CD14-positive monocyte (primary cell): ENCODE results near the gene EML3. TPM values are rescaled to one million over a fixed set of nuclear protein-coding genes. Genes with fewer than 3 reads are reported as not detected.

ENCODE experiments used
- DNase-seq, 3 donors: peaks; one replicate each; pipeline ENCODE4 v3.0.0-alpha.2; 2011 to 2022
- H2AFZ ChIP-seq: 2 replicates; pipeline ENCODE4 v1.6.0; 2012; ENCODE audit warnings: mild to moderate bottlenecking, low read depth, low read length, inconsistent platforms; ENCODE audit not compliant: insufficient read depth, poor library complexity, severe bottlenecking
- H3K27ac ChIP-seq, 2 donors: 1 replicate in 1 of 2; 2 replicates in 1 of 2; pipeline ENCODE4 v1.5.1; 2012 to 2013; ENCODE audit warnings: low read length in 2 of 2, control low read depth in 1 of 2, inconsistent platforms in 1 of 2, low read depth in 1 of 2, mild to moderate bottlenecking in 1 of 2
- H3K27me3 ChIP-seq, 2 donors: one replicate each; pipeline versions ENCODE4 v1.6.0 to v1.6.1; 2011 to 2013; ENCODE audit warnings: low read length in 2 of 2; ENCODE audit not compliant: control insufficient read depth in 2 of 2, insufficient read depth in 2 of 2
- H3K36me3 ChIP-seq, 2 donors: replicated peaks in 1 of 2; 1 replicate in 1 of 2; 2 replicates in 1 of 2; pipeline versions ENCODE4 v1.5.1 to v1.6.1; 2012 to 2013; ENCODE audit warnings: low read length in 2 of 2, control low read depth in 1 of 2, inconsistent platforms in 1 of 2, mild to moderate bottlenecking in 1 of 2; ENCODE audit not compliant: insufficient read depth in 2 of 2, control insufficient read depth in 1 of 2
- H3K4me1 ChIP-seq, 2 donors: 1 replicate in 1 of 2; 2 replicates in 1 of 2; pipeline versions ENCODE4 v1.5.1 to v1.6.1; 2012 to 2013; ENCODE audit warnings: low read length in 2 of 2, control low read depth in 1 of 2, inconsistent platforms in 1 of 2, mild to moderate bottlenecking in 1 of 2, moderate library complexity in 1 of 2; ENCODE audit not compliant: insufficient read depth in 2 of 2, control insufficient read depth in 1 of 2
- H3K4me2 ChIP-seq: replicated peaks from 2 replicates; pipeline ENCODE3; 2012; ENCODE audit warnings: low read length, moderate library complexity, mild to moderate bottlenecking; ENCODE audit not compliant: poor library complexity, severe bottlenecking; ENCODE audit errors: extremely low read depth
- H3K4me3 ChIP-seq, 3 experiments: fragments of 200-600 bp in 1 of 3; sonication (generic) in 1 of 3; replicated peaks in 1 of 3; 1 replicate in 2 of 3; 2 replicates in 1 of 3; pipeline ENCODE4 v1.5.1; 2011 to 2013; ENCODE audit warnings: low read length in 3 of 3, mild to moderate bottlenecking in 3 of 3, control low read depth in 2 of 3, low read depth in 2 of 3, inconsistent platforms in 1 of 3, moderate library complexity in 1 of 3
- H3K79me2 ChIP-seq: 2 replicates; pipeline ENCODE4 v1.6.0; 2012; ENCODE audit warnings: mild to moderate bottlenecking, control low read depth, inconsistent platforms, low read length, moderate library complexity; ENCODE audit not compliant: insufficient read depth
- H3K9ac ChIP-seq: 2 replicates; pipeline ENCODE4 v1.6.0; 2017; ENCODE audit warnings: low read length, mild to moderate bottlenecking; ENCODE audit not compliant: insufficient read depth, poor library complexity, severe bottlenecking
- H3K9me3 ChIP-seq, 2 donors: replicated peaks in 1 of 2; 1 replicate in 1 of 2; 2 replicates in 1 of 2; pipeline versions ENCODE4 v1.5.1 to v1.6.1; 2012 to 2013; ENCODE audit warnings: low read length in 2 of 2, control low read depth in 1 of 2; ENCODE audit not compliant: control insufficient read depth in 1 of 2, insufficient read depth in 1 of 2
- H4K20me1 ChIP-seq: 2 replicates; pipeline ENCODE4 v1.6.0; 2012; ENCODE audit warnings: mild to moderate bottlenecking, low read length, control low read depth, moderate library complexity; ENCODE audit not compliant: insufficient read depth
- H3K27ac Mint-ChIP-seq, 7 donors: one replicate each; pipeline ENCODE4 v1.8.0; 2020; ENCODE audit warnings: mild to moderate bottlenecking in 7 of 7, mixed read lengths in 7 of 7, moderate library complexity in 6 of 7, inconsistent platforms in 2 of 7
- H3K27me3 Mint-ChIP-seq, 3 donors: one replicate each; pipeline ENCODE4 v1.8.0; 2021 to 2022; ENCODE audit warnings: low read depth in 3 of 3, mild to moderate bottlenecking in 3 of 3, mixed read lengths in 3 of 3, moderate library complexity in 3 of 3, inconsistent platforms in 1 of 3
- H3K36me3 Mint-ChIP-seq, 2 donors: one replicate each; pipeline ENCODE4 v1.8.0; 2020; ENCODE audit warnings: mixed read lengths in 2 of 2, inconsistent platforms in 1 of 2, mild to moderate bottlenecking in 1 of 2
- H3K4me1 Mint-ChIP-seq: one replicate; pipeline ENCODE4 v1.8.0; 2020; ENCODE audit warnings: mild to moderate bottlenecking, mixed read lengths
- H3K4me3 Mint-ChIP-seq, 2 donors: one replicate each; pipeline ENCODE4 v1.8.0; 2020; ENCODE audit warnings: mild to moderate bottlenecking in 2 of 2, mixed read lengths in 2 of 2, moderate library complexity in 1 of 2
- H3K9me3 Mint-ChIP-seq, 7 donors: one replicate each; pipeline ENCODE4 v1.8.0; 2020 to 2022; ENCODE audit warnings: mixed read lengths in 7 of 7, mild to moderate bottlenecking in 6 of 7, moderate library complexity in 6 of 7, inconsistent platforms in 2 of 7
- WGBS: methylation state at CpG from one replicate; pipeline ENCODE4 v1.1.5; 2013; ENCODE audit warnings: missing lambda C conversion rate; ENCODE audit not compliant: insufficient coverage; 5-methylcytosine and 5-hydroxymethylcytosine counted together
- intact Hi-C, 2 donors: fragments of 100-400 bp; cut with micrococcal nuclease; formaldehyde crosslinking; loops; one replicate each; pipeline versions ENCODE4 v1.15.0 to v1.15.1; 2023
- polyA plus RNA-seq, 3 donors: library from polyadenylated mRNA; depleted of rRNA in 1 of 3; unstranded in 2 of 3; stranded (reverse) in 1 of 3; fragments of 300-500 nt in 2 of 3; fragments of >200 nt in 1 of 3; fragmentation: Illumina TruSeq in 2 of 3; gene quantifications; 1 replicate in 2 of 3; 2 replicates in 1 of 3; pipeline ENCODE4 v1.2.3, GENCODE V29; 2012 to 2021
- TF ChIP-seq, protein P1 (sequence below): fragments of 200-600 bp; IDR thresholded peaks from one replicate; pipeline ENCODE4 v1.8.0; 2022; ENCODE audit warnings: antibody characterized with exemption, mild to moderate bottlenecking

EML3 gene
- polyA plus RNA-seq, 3 donors = 7.2 to 131 (median 10.6) TPM

DNA sequence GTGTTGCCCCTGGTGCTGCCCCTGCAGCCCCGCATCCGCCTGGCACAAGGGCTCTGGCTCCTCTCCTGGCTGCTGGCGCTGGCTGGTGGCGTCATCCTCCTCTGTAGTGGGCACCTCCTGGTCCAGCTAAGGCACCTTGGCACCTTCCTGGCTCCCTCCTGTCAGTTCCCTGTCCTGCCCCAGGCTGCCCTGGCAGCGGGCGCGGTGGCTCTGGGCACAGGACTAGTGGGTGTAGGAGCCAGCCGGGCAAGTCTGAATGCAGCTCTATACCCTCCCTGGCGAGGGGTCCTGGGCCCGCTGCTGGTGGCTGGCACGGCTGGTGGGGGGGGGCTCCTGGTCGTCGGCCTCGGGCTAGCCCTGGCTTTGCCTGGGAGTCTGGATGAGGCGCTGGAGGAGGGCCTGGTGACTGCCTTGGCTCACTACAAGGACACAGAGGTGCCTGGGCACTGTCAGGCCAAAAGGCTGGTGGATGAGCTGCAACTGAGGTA lies 760 bp upstream of the EML3 start:
- peaks cover 19 to 47% of the 10 kb centered on the region in 2 donors for H3K36me3 ChIP-seq
- DNase-seq = no peak
- H3K4me1 ChIP-seq = peaks cover 19 to 28% of the 10 kb centered on the region in 2 donors
- H2AFZ ChIP-seq = peak overlapping the region; percentile 94
- H3K4me2 ChIP-seq = peak overlapping the region; percentile 91
- H3K79me2 ChIP-seq = peaks cover 16% of the 10 kb centered on the region
- H3K36me3 Mint-ChIP-seq = peaks cover 40 to 58% of the 10 kb centered on the region in 2 donors
- H3K9me3 ChIP-seq = no peaks in the 10 kb centered on the region
- TF ChIP-seq, protein P1, sequence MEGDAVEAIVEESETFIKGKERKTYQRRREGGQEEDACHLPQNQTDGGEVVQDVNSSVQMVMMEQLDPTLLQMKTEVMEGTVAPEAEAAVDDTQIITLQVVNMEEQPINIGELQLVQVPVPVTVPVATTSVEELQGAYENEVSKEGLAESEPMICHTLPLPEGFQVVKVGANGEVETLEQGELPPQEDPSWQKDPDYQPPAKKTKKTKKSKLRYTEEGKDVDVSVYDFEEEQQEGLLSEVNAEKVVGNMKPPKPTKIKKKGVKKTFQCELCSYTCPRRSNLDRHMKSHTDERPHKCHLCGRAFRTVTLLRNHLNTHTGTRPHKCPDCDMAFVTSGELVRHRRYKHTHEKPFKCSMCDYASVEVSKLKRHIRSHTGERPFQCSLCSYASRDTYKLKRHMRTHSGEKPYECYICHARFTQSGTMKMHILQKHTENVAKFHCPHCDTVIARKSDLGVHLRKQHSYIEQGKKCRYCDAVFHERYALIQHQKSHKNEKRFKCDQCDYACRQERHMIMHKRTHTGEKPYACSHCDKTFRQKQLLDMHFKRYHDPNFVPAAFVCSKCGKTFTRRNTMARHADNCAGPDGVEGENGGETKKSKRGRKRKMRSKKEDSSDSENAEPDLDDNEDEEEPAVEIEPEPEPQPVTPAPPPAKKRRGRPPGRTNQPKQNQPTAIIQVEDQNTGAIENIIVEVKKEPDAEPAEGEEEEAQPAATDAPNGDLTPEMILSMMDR = no peak
- no peaks in the 10 kb centered on the region for H3K27me3 ChIP-seq
- 81% methylated on average over 14 of the region's 15 CpGs for WGBS
- H3K4me1 Mint-ChIP-seq = peaks cover 24% of the 10 kb centered on the region
- H3K4me3 ChIP-seq = peak overlapping the region in 1 of 3 experiments; percentile 98
- H3K9me3 Mint-ChIP-seq = peaks cover 0 to 2% (median 0%) of the 10 kb centered on the region in 7 donors
- H3K27ac ChIP-seq = peak overlapping the region; percentile 13 to 86
- no peaks in the 10 kb centered on the region for H4K20me1 ChIP-seq
- peak overlapping the region in 1 of 2 donors; percentile 66 for H3K4me3 Mint-ChIP-seq
- H3K27me3 Mint-ChIP-seq = peaks cover 0 to 2% (median 0%) of the 10 kb centered on the region in 3 donors
- no peak overlapping the region for H3K9ac ChIP-seq
- intact Hi-C loops = loop anchor here in 1 of 2 donors (10.0 kb wide), 1 partner anchor 241 kb away; no protein-coding TSS in a partner anchor
- H3K27ac Mint-ChIP-seq = peak overlapping the region in 6 of 7 donors; percentile 8 to 85 (median 62)

DNA sequence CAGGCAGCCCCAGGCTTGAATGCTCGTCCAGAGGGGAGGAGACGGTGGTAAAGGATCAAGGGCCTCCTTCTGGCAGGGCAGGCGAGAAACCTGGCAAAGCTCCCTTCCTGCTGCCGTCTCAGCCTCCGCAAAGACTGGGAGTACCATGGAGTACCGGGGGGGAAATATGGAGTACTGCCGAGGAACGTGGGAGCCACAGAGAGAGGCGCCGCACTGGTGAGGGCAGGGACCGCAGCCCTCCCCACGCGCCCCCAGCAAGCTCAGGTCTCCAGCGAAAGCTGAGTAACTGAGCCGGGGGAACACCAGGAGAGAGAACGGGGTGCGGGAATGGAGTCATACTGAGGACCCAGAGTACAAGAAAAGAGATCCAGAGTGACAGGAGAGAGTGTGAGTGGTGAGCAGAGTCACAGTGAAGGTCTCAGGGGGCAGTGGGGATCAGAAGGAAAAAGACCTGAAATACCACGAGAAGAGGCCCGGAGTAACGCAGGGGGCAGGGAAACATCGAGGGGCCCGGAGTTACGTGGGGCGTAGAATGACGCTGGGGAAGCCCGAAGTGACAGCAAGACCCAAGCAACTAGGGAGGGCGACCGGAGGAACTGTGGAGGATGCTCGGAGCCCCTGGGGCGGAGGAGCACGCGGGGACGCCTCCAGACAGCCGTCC lies 740 bp downstream of the EML3 start:
- Mint-ChIP-seq H3K9me3 (peaks cover 0 to 2% (median 0%) of the 10 kb centered on the region in 7 donors), H3K27me3 (peaks cover 0 to 2% (median 0%) of the 10 kb centered on the region in 3 donors), H3K27ac (peak overlapping the region; percentile 80 to 96 (median 92)), H3K4me3 (peak overlapping the region; percentile 98 to 100), H3K4me1 (peaks cover 39% of the 10 kb centered on the region), H3K36me3 (peaks cover 46 to 54% of the 10 kb centered on the region in 2 donors)
- peak in 2 of 3 donors; percentile 9 to 64 for DNase-seq
- peak overlapping the region; percentile 94 for H2AFZ ChIP-seq
- no peaks in the 10 kb centered on the region for H3K9me3 ChIP-seq
- under 1% methylated on average over 34 of the region's 34 CpGs for WGBS
- peak overlapping the region; percentile 91 for H3K4me2 ChIP-seq
- TF ChIP-seq, protein P1 = no peak
- intact Hi-C loops = loop anchor here in 1 of 2 donors (10.0 kb wide), 1 partner anchor 243 kb away; no protein-coding TSS in a partner anchor
- peaks cover 16% of the 10 kb centered on the region for H3K79me2 ChIP-seq
- peaks cover 19 to 48% of the 10 kb centered on the region in 2 donors for H3K36me3 ChIP-seq
- H4K20me1 ChIP-seq = no peaks in the 10 kb centered on the region
- H3K4me3 ChIP-seq = peak overlapping the region; percentile 61 to 98 (median 68)
- no peaks in the 10 kb centered on the region for H3K27me3 ChIP-seq
- peak overlapping the region; percentile 41 to 86 for H3K27ac ChIP-seq
- H3K9ac ChIP-seq = peak overlapping the region; percentile 87
- H3K4me1 ChIP-seq = peaks cover 33 to 41% of the 10 kb centered on the region in 2 donors
